Measurements from ENCODE around the gene RNU7-1. TPM values are rescaled to one million over a fixed set of nuclear protein-coding genes. Genes with fewer than 3 reads are reported as not detected.

The RNU7-1 gene
- total RNA-seq, 3 donors from 2014 or later = not detected

DNA sequence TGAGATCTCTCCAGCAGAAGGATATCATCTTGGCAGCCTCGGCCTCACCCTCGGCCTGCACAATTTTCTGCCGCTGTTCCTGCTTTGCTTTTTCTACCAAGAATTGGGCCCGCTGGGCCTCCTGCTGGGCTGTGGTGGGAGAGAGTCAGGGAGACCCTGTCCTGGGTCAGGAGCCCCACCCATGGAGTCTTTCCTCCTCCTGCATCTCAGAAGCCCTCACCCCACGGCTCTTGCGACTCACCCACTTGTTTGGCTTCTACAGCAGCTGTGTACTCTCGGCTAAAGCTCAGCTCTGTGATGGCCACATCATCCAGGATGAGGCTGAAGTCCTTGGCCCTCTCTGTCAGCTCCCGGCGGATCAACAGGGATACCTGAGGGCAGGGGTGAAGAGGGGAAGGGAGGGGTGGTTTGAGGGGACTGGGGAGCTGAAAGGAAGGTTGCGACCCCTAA lies 24.1 kb downstream of the RNU7-1 start:
- intact Hi-C loops (cut with DNase I; ENCODE audit: low total_unique reads) = loop anchor here (10.0 kb wide), 1 partner anchor 103 kb away; the partner anchor contains the start of gene TPI1
- DNase-seq (ENCODE audit: low spot score in 2 of 2) = no peak
- peaks cover 8% of the 10 kb centered on the region for H3K36me3 ChIP-seq

GRCh38 chr12:6968426-6968825 lies 24.8 kb downstream of the RNU7-1 start:
- intact Hi-C loops (cut with DNase I; ENCODE audit: low total_unique reads) = loop anchor here (10.0 kb wide), 1 partner anchor 104 kb away; the partner anchor contains the start of gene TPI1
- TF ChIP-seq CTCF (IDR thresholded peaks at IDR 0.05) (no peak), POLR2AphosphoS5 (IDR thresholded peaks at IDR 0.05) (no peak), POLR2A (IDR thresholded peaks at IDR 0.05) (no peak)
- H3K9me3 ChIP-seq = no peaks in the 10 kb centered on the region
- no peaks in the 10 kb centered on the region for H3K27me3 ChIP-seq
- peak overlapping the region; percentile 30 to 94 for H3K27ac ChIP-seq
- no peak overlapping the region for H3K4me3 ChIP-seq
- H3K4me1 ChIP-seq = peaks cover 8 to 36% of the 10 kb centered on the region in 2 donors
- peaks cover 8% of the 10 kb centered on the region for H3K36me3 ChIP-seq
- DNase-seq (ENCODE audit: low spot score in 2 of 2) = no peak

More for the DNA sequence above, 24.1 kb downstream of the RNU7-1 start:
- Histone ChIP-seq H3K27ac (peak overlapping the region; percentile 30 to 94), H3K27me3 (no peaks in the 10 kb centered on the region), H3K4me1 (peaks cover 8 to 36% of the 10 kb centered on the region in 2 donors), H3K9me3 (no peaks in the 10 kb centered on the region), H3K4me3 (no peak overlapping the region)
- TF ChIP-seq POLR2AphosphoS5 (IDR thresholded peaks at IDR 0.05) = no peak
- no peak for TF ChIP-seq CTCF (IDR thresholded peaks at IDR 0.05)
- no peak for TF ChIP-seq POLR2A (IDR thresholded peaks at IDR 0.05)

DNA sequence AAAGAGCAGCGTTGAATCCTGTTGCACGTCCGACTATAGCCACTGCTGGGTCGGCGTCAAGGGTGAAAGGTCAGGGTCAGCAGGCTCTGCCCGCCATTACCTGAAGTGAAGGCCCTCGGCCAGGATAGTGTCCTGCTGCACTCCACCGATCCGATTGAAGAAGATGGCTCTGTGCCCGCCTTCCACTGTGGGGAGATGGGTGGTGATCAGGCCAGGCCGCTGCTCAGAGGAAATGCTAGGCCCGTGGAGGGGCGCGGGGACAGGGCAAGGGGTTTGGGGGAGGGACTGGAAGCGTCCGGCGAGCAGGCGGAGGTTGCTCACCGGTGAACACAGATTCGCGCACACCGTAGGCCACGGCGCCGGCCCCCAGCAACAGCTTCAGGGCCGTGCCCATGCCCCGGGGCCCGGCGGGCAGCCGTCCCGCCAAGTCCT lies 26.5 kb downstream of the RNU7-1 start:
- Histone ChIP-seq H3K27me3 (no peaks in the 10 kb centered on the region), H3K4me1 (peaks cover 4 to 24% of the 10 kb centered on the region in 2 donors), H3K4me3 (peak overlapping the region; percentile 81 to 98 (median 90)), H3K9me3 (no peaks in the 10 kb centered on the region), H3K36me3 (peaks cover 8% of the 10 kb centered on the region), H3K27ac (peak overlapping the region; percentile 92 to 94)
- no peak for DNase-seq (ENCODE audit: low spot score in 2 of 2)
- TF ChIP-seq POLR2A (IDR thresholded peaks at IDR 0.05) (no peak), POLR2AphosphoS5 (IDR thresholded peaks at IDR 0.05) (no peak), CTCF (IDR thresholded peaks at IDR 0.05) (no peak)
- intact Hi-C loops (cut with DNase I; ENCODE audit: low total_unique reads) = no loop called here

DNA sequence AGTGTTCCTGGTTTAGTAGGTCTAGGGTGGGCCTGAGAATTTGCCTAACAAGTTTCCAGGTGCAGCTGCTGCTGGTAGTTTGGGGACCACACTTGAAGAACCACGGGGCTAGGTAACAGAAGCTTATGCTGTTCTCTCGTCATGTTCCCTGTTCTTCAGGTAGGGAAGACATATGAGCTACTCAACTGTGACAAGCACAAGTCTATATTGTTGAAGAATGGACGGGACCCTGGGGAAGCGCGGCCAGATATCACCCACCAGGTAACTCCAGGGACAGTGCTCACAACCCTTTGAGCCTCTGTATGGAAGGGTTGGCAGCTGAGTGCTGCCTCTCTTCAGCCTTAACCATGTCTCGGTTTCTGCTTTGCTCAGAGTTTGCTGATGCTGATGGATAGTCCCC lies 30.6 kb downstream of the RNU7-1 start:
- no peak for DNase-seq (ENCODE audit: low spot score in 2 of 2)
- Histone ChIP-seq H3K27me3 (no peaks in the 10 kb centered on the region), H3K36me3 (peaks cover 4% of the 10 kb centered on the region), H3K9me3 (no peaks in the 10 kb centered on the region), H3K27ac (no peak overlapping the region), H3K4me3 (no peak overlapping the region), H3K4me1 (peaks cover 3 to 4% of the 10 kb centered on the region in 2 donors)
- no peak for TF ChIP-seq POLR2AphosphoS5 (IDR thresholded peaks at IDR 0.05)
- intact Hi-C loops (cut with DNase I; ENCODE audit: low total_unique reads) = no loop called here

GRCh38 chr12:6975297-6976032 lies 31.8 kb downstream of the RNU7-1 start:
- DNase-seq (ENCODE audit: low spot score in 2 of 2) = no peak
- no peak overlapping the region for H3K4me3 ChIP-seq
- H3K27ac ChIP-seq = no peak overlapping the region
- H3K4me1 ChIP-seq = no peaks in the 10 kb centered on the region
- no peak for TF ChIP-seq CTCF (IDR thresholded peaks at IDR 0.05)
- TF ChIP-seq POLR2A (IDR thresholded peaks at IDR 0.05) = no peak
- TF ChIP-seq POLR2AphosphoS5 (IDR thresholded peaks at IDR 0.05) = no peak
- no peaks in the 10 kb centered on the region for H3K9me3 ChIP-seq
- H3K27me3 ChIP-seq = no peaks in the 10 kb centered on the region
- H3K36me3 ChIP-seq = peaks cover 4% of the 10 kb centered on the region
- intact Hi-C loops (cut with DNase I; ENCODE audit: low total_unique reads) = no loop called here

All from breast epithelium (tissue), 4 donors.